Bladder microvascular endothelial cell (primary cell): ENCODE results near the gene DHX36. TPM values are rescaled to one million over a fixed set of nuclear protein-coding genes. Genes with fewer than 3 reads are reported as not detected.

Experiments
- total RNA-seq: library from RNA; depleted of rRNA; stranded (reverse); fragments of >200 nt; gene quantifications from 2 replicates; pipeline ENCODE4 v1.2.3, GENCODE V29; 2014

DHX36 gene, protein sequence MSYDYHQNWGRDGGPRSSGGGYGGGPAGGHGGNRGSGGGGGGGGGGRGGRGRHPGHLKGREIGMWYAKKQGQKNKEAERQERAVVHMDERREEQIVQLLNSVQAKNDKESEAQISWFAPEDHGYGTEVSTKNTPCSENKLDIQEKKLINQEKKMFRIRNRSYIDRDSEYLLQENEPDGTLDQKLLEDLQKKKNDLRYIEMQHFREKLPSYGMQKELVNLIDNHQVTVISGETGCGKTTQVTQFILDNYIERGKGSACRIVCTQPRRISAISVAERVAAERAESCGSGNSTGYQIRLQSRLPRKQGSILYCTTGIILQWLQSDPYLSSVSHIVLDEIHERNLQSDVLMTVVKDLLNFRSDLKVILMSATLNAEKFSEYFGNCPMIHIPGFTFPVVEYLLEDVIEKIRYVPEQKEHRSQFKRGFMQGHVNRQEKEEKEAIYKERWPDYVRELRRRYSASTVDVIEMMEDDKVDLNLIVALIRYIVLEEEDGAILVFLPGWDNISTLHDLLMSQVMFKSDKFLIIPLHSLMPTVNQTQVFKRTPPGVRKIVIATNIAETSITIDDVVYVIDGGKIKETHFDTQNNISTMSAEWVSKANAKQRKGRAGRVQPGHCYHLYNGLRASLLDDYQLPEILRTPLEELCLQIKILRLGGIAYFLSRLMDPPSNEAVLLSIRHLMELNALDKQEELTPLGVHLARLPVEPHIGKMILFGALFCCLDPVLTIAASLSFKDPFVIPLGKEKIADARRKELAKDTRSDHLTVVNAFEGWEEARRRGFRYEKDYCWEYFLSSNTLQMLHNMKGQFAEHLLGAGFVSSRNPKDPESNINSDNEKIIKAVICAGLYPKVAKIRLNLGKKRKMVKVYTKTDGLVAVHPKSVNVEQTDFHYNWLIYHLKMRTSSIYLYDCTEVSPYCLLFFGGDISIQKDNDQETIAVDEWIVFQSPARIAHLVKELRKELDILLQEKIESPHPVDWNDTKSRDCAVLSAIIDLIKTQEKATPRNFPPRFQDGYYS
- 23.6 and 58.4 TPM in 2 replicates for total RNA-seq

DNA sequence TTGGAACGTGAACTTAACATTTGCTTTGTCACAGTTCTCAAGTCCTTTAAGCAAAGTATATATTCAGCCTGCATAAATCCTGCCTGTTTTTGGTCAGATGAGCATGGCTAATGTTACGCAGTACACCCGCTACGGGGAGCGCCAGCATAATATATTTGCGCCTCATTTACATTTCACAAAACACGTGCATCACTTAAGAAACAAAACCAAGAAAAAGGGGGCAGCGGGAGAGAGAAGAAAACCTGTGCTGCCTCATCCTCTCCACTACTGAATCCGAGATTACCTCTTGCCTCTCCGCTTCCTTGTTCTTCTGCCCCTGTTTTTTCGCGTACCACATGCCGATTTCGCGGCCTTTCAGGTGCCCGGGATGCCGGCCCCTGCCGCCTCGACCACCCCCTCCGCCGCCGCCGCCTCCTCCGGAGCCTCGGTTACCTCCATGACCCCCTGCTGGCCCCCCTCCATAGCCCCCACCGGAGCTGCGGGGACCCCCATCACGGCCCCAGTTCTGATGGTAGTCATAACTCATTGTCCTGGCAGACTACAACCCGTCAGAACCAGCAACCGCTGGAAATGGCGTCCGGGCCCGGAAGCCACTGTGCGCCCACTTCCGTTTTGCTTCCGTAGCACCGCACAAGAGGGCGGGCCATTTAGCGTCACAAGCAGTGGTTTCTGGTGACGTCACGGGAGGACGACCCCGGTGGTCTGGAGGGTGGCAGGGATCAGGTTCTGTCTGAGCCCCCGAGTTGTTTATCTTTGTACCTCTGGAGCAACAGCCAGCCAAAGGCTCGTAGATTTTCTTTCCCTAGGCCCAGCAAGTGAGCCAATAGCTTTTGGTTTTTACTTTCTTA is at the start of gene DHX36:
TSS of gene DHX36 (minus strand) at position 597 of the 848 bp plus-strand sequence. CDS start at position 526, 71 bp downstream.

Other genes starting within 250 kb of the DHX36 start
- gene ARHGEF26, start 203.1 kb downstream of the DHX36 start, total RNA-seq: 0.63 and 1.3 TPM in 2 replicates
- gene GPR149, start 105.7 kb upstream of the DHX36 start, total RNA-seq: not detected in 2 replicates